ENCODE results near the gene ATG10. TPM values are rescaled to one million over a fixed set of nuclear protein-coding genes. Genes with fewer than 3 reads are reported as not detected.

ATG10 gene
- total RNA-seq, 1 experiment from 2014 or later = 12.2 TPM

GRCh38 chr5:82151204-82151603 lies 179.4 kb downstream of the ATG10 start:
- Mint-ChIP-seq H3K9me3 (no peaks in the 10 kb centered on the region), H3K36me3 (no peaks in the 10 kb centered on the region), H3K27ac (no peak overlapping the region), H3K4me1 (peaks cover 24% of the 10 kb centered on the region), H3K4me3 (no peak overlapping the region), H3K27me3 (ENCODE audit: low read depth) (no peaks in the 10 kb centered on the region)
- ChIA-PET CTCF (interaction anchor here (0.6 to 1.1 kb wide), 2 partner anchors 15 to 183 kb away, joined by 3 to 4 read pairs; no protein-coding TSS in a partner anchor), POLR2A (interaction anchor here (0.6 kb wide), 2 partner anchors 51 to 293 kb away, joined by 3 read pairs; no protein-coding TSS in a partner anchor)
- no peak for DNase-seq (ENCODE audit: low spot score)
- TF ChIP-seq ZNF396 (CRISPR knock-in tag; IDR thresholded peaks at IDR 0.05; ENCODE audit: borderline replicate concordance) (no peak), E2F1 (CRISPR knock-in tag; IDR thresholded peaks at IDR 0.05) (no peak), IRF2 (CRISPR knock-in tag; IDR thresholded peaks at IDR 0.05; ENCODE audit: borderline replicate concordance, low read depth) (no peak), ZNF512 (CRISPR knock-in tag; IDR thresholded peaks at IDR 0.05; ENCODE audit: borderline replicate concordance) (no peak), NFE2L1 (CRISPR knock-in tag; IDR thresholded peaks at IDR 0.05) (no peak), CTCF (IDR thresholded peaks at IDR 0.05) (no peak), HMGXB4 (CRISPR knock-in tag; IDR thresholded peaks at IDR 0.05) (no peak), CBFB (CRISPR knock-in tag; IDR thresholded peaks at IDR 0.05; ENCODE audit: low read depth) (no peak), SMAD4 (CRISPR knock-in tag; IDR thresholded peaks at IDR 0.05) (no peak), ZNF425 (CRISPR knock-in tag; conservative IDR thresholded peaks at IDR 0.05) (no peak), GABPB1 (CRISPR knock-in tag; IDR thresholded peaks at IDR 0.05) (no peak), ATF6 (CRISPR knock-in tag; IDR thresholded peaks at IDR 0.05) (no peak), AR (CRISPR knock-in tag; IDR thresholded peaks at IDR 0.05) (no peak), ATF1 (CRISPR knock-in tag; IDR thresholded peaks at IDR 0.05) (no peak)
- TF ChIP-seq, protein P1, sequence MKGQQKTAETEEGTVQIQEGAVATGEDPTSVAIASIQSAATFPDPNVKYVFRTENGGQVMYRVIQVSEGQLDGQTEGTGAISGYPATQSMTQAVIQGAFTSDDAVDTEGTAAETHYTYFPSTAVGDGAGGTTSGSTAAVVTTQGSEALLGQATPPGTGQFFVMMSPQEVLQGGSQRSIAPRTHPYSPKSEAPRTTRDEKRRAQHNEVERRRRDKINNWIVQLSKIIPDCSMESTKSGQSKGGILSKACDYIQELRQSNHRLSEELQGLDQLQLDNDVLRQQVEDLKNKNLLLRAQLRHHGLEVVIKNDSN (CRISPR knock-in tag; IDR thresholded peaks at IDR 0.05) = no peak
- TF ChIP-seq, protein P2, sequence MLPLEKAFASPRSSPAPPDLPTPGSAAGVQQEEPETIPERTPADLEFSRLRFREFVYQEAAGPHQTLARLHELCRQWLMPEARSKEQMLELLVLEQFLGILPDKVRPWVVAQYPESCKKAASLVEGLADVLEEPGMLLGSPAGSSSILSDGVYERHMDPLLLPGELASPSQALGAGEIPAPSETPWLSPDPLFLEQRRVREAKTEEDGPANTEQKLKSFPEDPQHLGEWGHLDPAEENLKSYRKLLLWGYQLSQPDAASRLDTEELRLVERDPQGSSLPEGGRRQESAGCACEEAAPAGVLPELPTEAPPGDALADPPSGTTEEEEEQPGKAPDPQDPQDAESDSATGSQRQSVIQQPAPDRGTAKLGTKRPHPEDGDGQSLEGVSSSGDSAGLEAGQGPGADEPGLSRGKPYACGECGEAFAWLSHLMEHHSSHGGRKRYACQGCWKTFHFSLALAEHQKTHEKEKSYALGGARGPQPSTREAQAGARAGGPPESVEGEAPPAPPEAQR (CRISPR knock-in tag; IDR thresholded peaks at IDR 0.05) = no peak
- TF ChIP-seq, protein P3, sequence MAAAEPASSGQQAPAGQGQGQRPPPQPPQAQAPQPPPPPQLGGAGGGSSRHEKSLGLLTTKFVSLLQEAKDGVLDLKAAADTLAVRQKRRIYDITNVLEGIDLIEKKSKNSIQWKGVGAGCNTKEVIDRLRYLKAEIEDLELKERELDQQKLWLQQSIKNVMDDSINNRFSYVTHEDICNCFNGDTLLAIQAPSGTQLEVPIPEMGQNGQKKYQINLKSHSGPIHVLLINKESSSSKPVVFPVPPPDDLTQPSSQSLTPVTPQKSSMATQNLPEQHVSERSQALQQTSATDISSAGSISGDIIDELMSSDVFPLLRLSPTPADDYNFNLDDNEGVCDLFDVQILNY (CRISPR knock-in tag; IDR thresholded peaks at IDR 0.05) = no peak
- TF ChIP-seq, protein P4, sequence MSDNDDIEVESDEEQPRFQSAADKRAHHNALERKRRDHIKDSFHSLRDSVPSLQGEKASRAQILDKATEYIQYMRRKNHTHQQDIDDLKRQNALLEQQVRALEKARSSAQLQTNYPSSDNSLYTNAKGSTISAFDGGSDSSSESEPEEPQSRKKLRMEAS (CRISPR knock-in tag; IDR thresholded peaks at IDR 0.05) = no peak
- no peak for ATAC-seq

All from WTC11 (cell line).